ENCODE measurements around the gene PCP4.

- no peak for TF ChIP-seq POLR2A (IDR thresholded peaks at IDR 0.05; ENCODE audit: low read depth, low read length)
- TF ChIP-seq POLR2AphosphoS5 (IDR thresholded peaks at IDR 0.05; ENCODE audit: low read depth, low read length), result no peak
- no peak for TF ChIP-seq TAF1 (IDR thresholded peaks at IDR 0.05; ENCODE audit: borderline replicate concordance, low read depth, low read length)
Observed at GRCh38 chr21:39938086-39938625, 70.9 kb downstream of the PCP4 start.

Data from GM12892 (cell line).